Right lobe of liver (tissue), 6 donors: ENCODE data around the gene OTOP3. TPM values are rescaled to one million over a fixed set of nuclear protein-coding genes. Genes with fewer than 3 reads are reported as not detected.
A peak's percentile ranks its signal among the peaks of the same experiment; 100 is the strongest.

Source experiments
- ATAC-seq, 4 donors: fragments of 200-7000 bp; cut with Tn5 transposase; one replicate each; pipeline ENCODE4 v1.9.1; 2020; ENCODE audit warnings: mild to moderate bottlenecking in 4 of 4, moderate library complexity in 4 of 4
- DNase-seq, 3 donors: peaks; one replicate each; pipeline ENCODE4 v3.0.0-alpha.2; 2020
- H3K27ac ChIP-seq, 3 donors: fragments of 200-600 bp; one replicate each; pipeline ENCODE4 v1.8.0; 2022
- H3K27me3 ChIP-seq, 2 donors: fragments of 200-600 bp; one replicate each; pipeline ENCODE4 v1.8.0; 2022
- H3K36me3 ChIP-seq, 4 donors: fragments of 200-600 bp; sonication (generic) in 1 of 4; one replicate each; pipeline versions ENCODE4 v1.5.1 to v1.8.0; 2017 to 2022; ENCODE audit warnings: control low read depth in 1 of 4
- H3K4me1 ChIP-seq, 4 donors: fragments of 200-600 bp; sonication (generic) in 1 of 4; one replicate each; pipeline versions ENCODE4 v1.5.1 to v1.8.0; 2017 to 2022; ENCODE audit warnings: control low read depth in 1 of 4
- H3K4me3 ChIP-seq, 3 donors: fragments of 200-600 bp; one replicate each; pipeline ENCODE4 v1.8.0; 2022
- H3K9me3 ChIP-seq, 4 donors: fragments of 200-600 bp; sonication (generic) in 1 of 4; one replicate each; pipeline versions ENCODE4 v1.5.1 to v1.8.0; 2017 to 2022; ENCODE audit warnings: control low read depth in 1 of 4
- POLR2A ChIP-seq: fragments of 450-650 bp; IDR thresholded peaks from one replicate; pipeline ENCODE4 v1.6.1; 2017; ENCODE audit warnings: antibody characterized with exemption, mild to moderate bottlenecking
- WGBS: methylation state at CpG from one replicate; pipeline ENCODE4 v1.1.6; 2018; ENCODE audit warnings: low coverage, low lambda C conversion rate; ENCODE audit not compliant: insufficient coverage; ENCODE audit errors: missing lambda C conversion rate; 5-methylcytosine and 5-hydroxymethylcytosine counted together
- intact Hi-C, 2 donors: fragments of 100-400 bp; cut with DNase I; formaldehyde crosslinking; loops; one replicate each; pipeline versions ENCODE4 v1.11.2 to v1.14.1; 2022
- total RNA-seq, 6 experiments: library from RNA; depleted of rRNA in 2 of 6; stranded (reverse); fragments of >200 nt in 2 of 6; fragmentation: NEBNext Ultra II Directional in 3 of 6; extraction: Animal tissue kit (Norgen Biotek cat#: 25700) in 3 of 6; gene quantifications; one replicate each; pipeline versions ENCODE4 v1.1.0 to v1.2.4, GENCODE V29; 2016 to 2023
- TF ChIP-seq, protein P1 (sequence below), 4 donors: fragments of 200-600 bp in 3 of 4; fragments of 450-650 bp in 1 of 4; IDR thresholded peaks; one replicate each; pipeline versions ENCODE4 v1.5.1 to v1.8.0; 2016 to 2022; ENCODE audit warnings: antibody characterized with exemption in 4 of 4, mild to moderate bottlenecking in 2 of 4
- donor health status: DM: no; HTN: yes; CAD: no.
- donor health status: DM: no; HTN: no; CAD: no.
- donor health status: DM: no; HTN: no; CAD: no.
- donor health status: DM: no; HTN: yes; CAD: no.
- donor health status: DM: no; HTN: yes; CAD: no.

Gene OTOP3
- total RNA-seq, 6 experiments from 2014 or later: not detected

DNA sequence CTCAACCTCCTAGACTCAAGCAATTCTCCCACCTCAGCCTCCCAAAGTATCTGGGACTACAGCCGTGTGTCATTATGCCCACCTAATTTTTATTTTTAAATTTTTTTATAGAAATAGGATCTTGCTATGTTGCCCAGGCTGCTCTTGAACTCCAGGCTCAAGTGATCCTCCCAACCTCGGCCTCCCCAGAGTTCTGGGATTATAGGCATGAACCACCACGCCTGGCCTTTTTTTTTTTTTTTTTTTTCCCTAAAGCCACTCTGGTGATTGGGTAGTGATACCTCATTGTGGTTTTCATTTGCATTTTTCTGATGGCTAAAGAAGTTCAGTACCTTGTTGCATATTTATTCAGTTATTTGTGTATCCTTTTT lies 50.5 kb downstream of the OTOP3 start:
- peaks cover 0 to 7% of the 10 kb centered on the region in 2 donors for H3K27me3 ChIP-seq
- DNase-seq (no peak), ATAC-seq (no peak)
- H3K4me1 ChIP-seq: peaks cover 0 to 21% (median 3%) of the 10 kb centered on the region in 4 donors
- intact Hi-C loops: no loop called here
- TF ChIP-seq POLR2A: no peak
- TF ChIP-seq, protein P1, sequence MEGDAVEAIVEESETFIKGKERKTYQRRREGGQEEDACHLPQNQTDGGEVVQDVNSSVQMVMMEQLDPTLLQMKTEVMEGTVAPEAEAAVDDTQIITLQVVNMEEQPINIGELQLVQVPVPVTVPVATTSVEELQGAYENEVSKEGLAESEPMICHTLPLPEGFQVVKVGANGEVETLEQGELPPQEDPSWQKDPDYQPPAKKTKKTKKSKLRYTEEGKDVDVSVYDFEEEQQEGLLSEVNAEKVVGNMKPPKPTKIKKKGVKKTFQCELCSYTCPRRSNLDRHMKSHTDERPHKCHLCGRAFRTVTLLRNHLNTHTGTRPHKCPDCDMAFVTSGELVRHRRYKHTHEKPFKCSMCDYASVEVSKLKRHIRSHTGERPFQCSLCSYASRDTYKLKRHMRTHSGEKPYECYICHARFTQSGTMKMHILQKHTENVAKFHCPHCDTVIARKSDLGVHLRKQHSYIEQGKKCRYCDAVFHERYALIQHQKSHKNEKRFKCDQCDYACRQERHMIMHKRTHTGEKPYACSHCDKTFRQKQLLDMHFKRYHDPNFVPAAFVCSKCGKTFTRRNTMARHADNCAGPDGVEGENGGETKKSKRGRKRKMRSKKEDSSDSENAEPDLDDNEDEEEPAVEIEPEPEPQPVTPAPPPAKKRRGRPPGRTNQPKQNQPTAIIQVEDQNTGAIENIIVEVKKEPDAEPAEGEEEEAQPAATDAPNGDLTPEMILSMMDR (IDR thresholded peaks at IDR 0.05): no peak
- H3K27ac ChIP-seq: no peak overlapping the region
- no peak overlapping the region for H3K4me3 ChIP-seq
- WGBS: 89% methylated on average over 3 of the region's 3 CpGs
- no peaks in the 10 kb centered on the region for H3K36me3 ChIP-seq
- no peaks in the 10 kb centered on the region for H3K9me3 ChIP-seq

DNA sequence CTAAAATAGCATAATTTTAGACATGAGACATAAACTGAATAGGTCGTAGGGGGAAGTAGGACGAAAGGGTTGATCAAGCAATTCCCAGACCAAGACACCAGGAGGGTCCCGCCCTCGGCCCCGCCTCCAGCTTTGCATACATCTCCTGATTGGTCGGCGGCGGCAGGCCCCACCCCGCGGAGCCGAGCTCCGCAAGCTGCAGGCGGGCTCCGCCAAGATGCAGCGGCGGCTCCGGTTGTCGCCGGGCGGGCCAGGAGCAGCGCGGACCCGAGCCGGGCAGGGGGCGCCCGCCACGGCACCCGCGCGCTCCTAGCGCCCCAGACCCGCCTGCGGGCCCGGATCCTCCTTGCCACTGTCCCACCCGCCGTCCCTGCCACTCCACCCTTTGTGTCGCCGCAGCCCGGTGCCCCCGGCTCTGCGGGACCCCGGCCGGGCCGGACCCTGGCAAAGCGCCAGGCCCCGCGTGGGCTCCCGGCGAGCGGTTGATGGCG lies 51.8 kb downstream of the OTOP3 start, which contains the start of gene CDR2L:
TSS of gene CDR2L (plus strand) at position 215 of the 491 bp plus-strand sequence. CDS start 412 bp downstream, outside the sequence.
- H3K27me3 ChIP-seq: peaks cover 0 to 7% of the 10 kb centered on the region in 2 donors
- peaks cover 0 to 9% (median 3%) of the 10 kb centered on the region in 4 donors for H3K4me1 ChIP-seq
- intact Hi-C loops: no loop called here
- DNase-seq (peak; percentile 95 to 97 (median 95)), ATAC-seq (peak; percentile 96 to 99 (median 98))
- peak within 1 kb of the TSS; percentile 54 to 67 (median 58) for H3K4me3 ChIP-seq
- no peaks in the 10 kb centered on the region for H3K9me3 ChIP-seq
- TF ChIP-seq, protein P1 (IDR thresholded peaks at IDR 0.05): no peak
- TF ChIP-seq POLR2A: peak; percentile 86
- no peaks in the 10 kb centered on the region for H3K36me3 ChIP-seq
- H3K27ac ChIP-seq: peak within 1 kb of the TSS; percentile 58 to 85 (median 80)
- WGBS: 0% methylated on average over 11 of the region's 51 CpGs

GRCh38 chr17:74987909-74988711 lies 52.4 kb downstream of the OTOP3 start:
- H3K4me3 ChIP-seq: peak overlapping the region; percentile 54 to 67 (median 58)
- peaks cover 0 to 7% of the 10 kb centered on the region in 2 donors for H3K27me3 ChIP-seq
- TF ChIP-seq, protein P1 (IDR thresholded peaks at IDR 0.05): peak; percentile 2 to 20 (median 8)
- no peak for TF ChIP-seq POLR2A
- 20% methylated on average over 7 of the region's 76 CpGs for WGBS
- intact Hi-C loops: no loop called here
- H3K36me3 ChIP-seq: no peaks in the 10 kb centered on the region
- peaks cover 0 to 7% (median 3%) of the 10 kb centered on the region in 4 donors for H3K4me1 ChIP-seq
- peak; percentile 64 to 82 (median 78) for DNase-seq
- H3K9me3 ChIP-seq: no peaks in the 10 kb centered on the region
- H3K27ac ChIP-seq: peak overlapping the region; percentile 58 to 85 (median 80)
- ATAC-seq: peak; percentile 48 to 67 (median 60)

DNA sequence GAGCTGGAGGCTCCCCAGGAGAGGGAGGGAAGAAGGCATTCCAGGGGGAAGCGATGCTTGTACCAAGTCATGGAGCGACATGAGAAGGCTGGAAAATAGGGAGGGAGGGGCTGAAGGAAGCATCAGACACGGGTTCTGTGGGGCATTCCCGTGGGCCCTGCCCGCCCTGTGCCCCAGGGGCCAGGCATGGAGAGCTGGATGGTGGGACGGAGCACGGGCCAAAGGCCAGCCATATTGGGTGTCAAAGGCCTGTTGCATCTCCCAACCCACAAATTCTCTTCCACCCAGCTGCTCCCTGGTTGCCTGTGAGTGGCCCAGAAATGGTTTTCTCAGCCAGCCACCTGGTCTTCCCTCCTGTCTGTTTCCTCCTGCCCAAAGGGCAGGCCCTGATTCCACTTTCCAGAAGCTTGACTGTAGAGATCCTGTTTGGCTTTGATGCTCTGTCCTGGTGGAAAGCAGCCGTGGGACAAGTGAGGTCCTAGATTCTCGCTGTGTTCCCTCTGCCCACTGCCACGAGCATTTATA lies 54.9 kb downstream of the OTOP3 start:
- H3K27ac ChIP-seq: no peak overlapping the region
- no peak for DNase-seq
- 83% methylated on average over 4 of the region's 10 CpGs for WGBS

More for the DNA sequence above, 54.9 kb downstream of the OTOP3 start:
- H3K27me3 ChIP-seq: peaks cover 0 to 7% of the 10 kb centered on the region in 2 donors
- ATAC-seq: no peak
- H3K36me3 ChIP-seq: no peaks in the 10 kb centered on the region
- TF ChIP-seq, protein P1 (IDR thresholded peaks at IDR 0.05): no peak
- no peak for TF ChIP-seq POLR2A
- H3K4me3 ChIP-seq: no peak overlapping the region
- H3K4me1 ChIP-seq: peaks cover 0 to 7% (median 3%) of the 10 kb centered on the region in 4 donors
- no peaks in the 10 kb centered on the region for H3K9me3 ChIP-seq
- intact Hi-C loops: no loop called here
